ENCODE data around the gene SLC6A17.
A peak's percentile ranks its signal among the peaks of the same experiment; 100 is the strongest.

SLC6A17 gene

GRCh38 chr1:110150330-110151174 is at the start of gene SLC6A17:
Gene SLC6A17 (plus strand): TSS chr1:110150494. CDS start chr1:110166930, 16,436 bp downstream.
- no peak for DNase-seq (ENCODE audit: low read depth in 3 of 3)

GRCh38 chr1:110102081-110102480 is 48.2 kb upstream of the SLC6A17 start:
- no peak for DNase-seq (ENCODE audit: low read depth in 3 of 3)

DNA sequence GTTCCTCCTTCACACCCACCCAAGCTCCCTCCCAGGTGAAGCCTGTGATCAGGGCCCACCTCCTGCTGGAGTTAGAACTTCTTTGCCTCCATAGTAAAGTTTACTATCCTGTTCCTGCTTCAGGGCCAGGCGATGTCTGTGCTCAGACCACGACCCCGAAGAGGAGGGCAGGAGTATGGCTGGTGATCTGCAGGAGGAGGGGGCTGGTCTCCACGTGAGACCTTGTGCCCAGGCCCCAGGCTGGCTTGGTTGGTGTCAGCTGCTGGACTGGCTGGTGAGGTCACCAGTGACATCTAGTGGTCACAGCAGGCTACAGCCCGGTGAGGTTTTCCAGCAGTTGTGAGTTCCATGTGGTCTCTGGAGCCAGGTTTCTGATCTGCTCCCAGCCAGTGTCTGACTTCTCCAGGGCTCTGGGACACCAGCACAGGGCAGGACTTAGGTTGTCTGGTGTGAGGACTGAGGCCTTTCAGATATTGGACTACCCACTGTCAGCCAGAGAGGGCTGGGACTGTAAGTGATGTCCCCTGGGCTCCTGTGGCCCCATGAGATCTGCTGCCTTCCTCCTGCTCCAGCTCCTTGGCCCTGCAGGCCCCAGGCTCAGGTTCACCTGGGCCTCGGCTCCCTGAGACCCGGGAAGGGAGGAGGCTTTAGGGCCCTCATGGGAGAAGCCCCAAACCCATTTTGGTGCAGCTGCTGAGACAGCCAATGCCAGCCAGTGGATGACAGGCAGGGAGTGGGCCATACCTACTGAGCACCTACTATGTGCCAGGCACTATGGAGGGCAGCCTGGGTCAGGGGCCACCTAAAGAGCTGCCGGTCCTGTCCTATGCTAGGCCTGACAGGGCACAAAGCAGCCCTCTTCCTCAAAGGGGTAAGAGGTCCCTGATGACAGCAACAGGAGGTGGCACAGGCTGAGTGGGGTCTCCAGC is 44.0 kb upstream of the SLC6A17 start:
- peak; percentile 25 to 35 (median 33) for DNase-seq (ENCODE audit: low read depth in 3 of 3)

DNA sequence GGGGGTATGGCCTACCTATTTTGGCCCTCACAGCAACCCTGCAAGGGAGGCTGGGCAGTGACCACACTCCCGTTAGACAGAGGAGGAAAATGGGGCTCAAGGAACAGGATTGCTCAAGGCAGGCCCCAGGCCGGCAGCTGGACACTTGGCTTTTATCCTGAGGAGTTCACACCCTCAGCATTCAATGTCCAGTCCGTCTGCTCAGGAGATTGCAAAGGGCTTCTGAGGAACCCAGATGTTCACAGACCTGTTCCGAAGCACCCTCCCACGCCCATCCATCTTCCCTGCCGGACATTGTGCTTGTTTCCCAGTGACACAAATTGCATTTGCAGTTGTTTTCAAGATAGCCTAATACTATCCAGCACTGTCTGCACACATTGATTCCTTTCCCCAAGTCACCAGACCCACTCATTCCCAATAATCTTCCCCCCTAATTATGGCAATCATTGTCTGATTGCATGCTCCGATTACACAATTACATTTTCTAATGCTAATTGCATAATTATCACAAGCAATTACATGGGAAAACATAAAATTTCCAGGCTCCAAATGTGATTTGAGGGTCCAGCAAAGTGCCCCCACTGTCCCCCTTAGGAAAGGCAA is 42.3 kb upstream of the SLC6A17 start:
- no peak for DNase-seq (ENCODE audit: low read depth in 3 of 3)

GRCh38 chr1:110111081-110111480 is 39.2 kb upstream of the SLC6A17 start:
- DNase-seq (ENCODE audit: low read depth in 3 of 3), result no peak

DNA sequence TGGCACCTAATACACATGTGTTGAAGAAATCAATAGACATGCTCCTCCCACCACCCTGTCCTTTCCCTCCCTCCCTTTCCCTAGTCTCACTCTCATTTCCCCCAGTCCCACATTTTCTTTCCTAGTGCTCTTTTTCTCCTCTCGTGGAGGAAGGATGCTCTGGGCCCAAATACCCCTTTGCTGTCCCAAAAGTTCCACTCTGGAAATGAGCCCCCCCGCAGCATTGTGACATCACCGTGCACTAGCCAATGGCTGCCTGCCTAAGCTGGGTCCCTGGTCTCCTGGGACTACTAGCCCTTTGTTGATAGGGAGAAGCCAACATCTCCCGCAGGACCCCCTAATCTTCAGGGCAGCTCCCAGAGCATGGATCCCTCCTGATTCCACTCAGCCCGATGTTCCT is 38.2 kb upstream of the SLC6A17 start, which contains the start of gene UBL4B:
Gene UBL4B (plus strand): TSS at position 301 of the 400 bp plus-strand sequence. CDS start 92 bp downstream, at position 393.
- DNase-seq (ENCODE audit: low read depth in 3 of 3), result no peak

GRCh38 chr1:110112656-110113055 is 37.6 kb upstream of the SLC6A17 start:
- no peak for DNase-seq (ENCODE audit: low read depth in 3 of 3)

DNA sequence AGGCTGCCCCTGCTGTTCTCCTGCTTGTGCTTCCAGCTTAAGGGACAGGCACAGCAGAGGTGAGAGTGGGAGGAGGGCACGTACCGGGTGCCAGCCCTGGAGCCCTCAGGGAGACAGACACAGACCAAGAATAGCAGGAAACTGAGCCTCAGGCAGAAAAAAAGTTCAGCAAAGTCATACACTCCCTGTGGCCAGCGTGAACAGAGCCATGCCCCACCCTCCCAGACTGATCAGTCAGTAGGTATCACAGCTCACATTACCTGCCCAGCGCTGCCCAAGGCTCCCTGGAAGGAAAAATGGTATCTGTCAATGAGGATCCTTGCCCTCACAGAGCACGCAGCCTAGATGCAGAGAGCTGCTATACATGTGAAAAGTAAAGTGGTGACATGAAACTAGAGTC is 36.7 kb upstream of the SLC6A17 start:
- DNase-seq (ENCODE audit: low read depth in 3 of 3), result no peak

DNA sequence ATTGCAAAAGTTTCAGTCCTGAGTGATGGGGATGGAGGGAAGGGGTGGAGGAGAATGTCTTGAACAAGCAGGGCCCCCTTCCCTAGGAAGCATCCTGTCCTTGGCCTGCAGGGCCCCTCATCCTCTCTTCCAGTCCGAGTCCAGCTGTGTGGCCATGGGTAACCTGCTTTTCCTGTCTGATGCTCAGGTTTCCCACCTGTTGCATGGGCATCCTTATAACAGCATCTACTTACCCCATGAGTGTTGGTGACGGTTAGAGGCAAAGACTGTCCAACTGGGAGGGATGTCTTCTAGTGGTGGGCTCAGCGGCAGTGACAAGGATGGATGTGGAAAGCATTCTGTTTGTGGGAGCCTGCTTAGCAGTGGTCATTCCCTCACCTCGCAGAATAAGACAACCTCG is 36.1 kb upstream of the SLC6A17 start:
- no peak for DNase-seq (ENCODE audit: low read depth in 3 of 3)

DNA sequence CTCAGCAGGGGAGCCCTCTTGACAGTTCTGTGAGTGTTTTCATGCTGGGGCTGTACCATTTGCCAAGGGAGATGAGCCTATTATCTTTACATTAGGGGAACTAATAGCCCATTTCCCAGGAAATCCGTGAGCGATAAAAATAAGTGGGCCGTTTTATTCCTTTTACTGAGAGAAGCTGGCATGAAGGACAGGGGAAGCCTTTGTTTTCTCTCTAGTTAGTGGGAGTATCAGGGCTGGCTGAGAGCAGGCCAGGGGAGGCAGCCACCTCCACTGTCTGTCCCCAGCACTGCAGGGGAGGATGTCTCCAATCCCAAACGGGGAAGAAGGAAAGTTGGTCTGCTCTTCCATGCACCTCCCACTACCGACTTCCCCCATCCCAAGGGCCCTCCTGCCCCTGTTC is 35.5 kb upstream of the SLC6A17 start:
- no peak for DNase-seq (ENCODE audit: low read depth in 3 of 3)

GRCh38 chr1:110118636-110119396 is 31.5 kb upstream of the SLC6A17 start:
- DNase-seq (ENCODE audit: low read depth in 3 of 3), result no peak

- DNase-seq (ENCODE audit: low read depth in 3 of 3), result no peak
Observed at GRCh38 chr1:110119843-110120242, 30.5 kb upstream of the SLC6A17 start.

- no peak for DNase-seq (ENCODE audit: low read depth in 3 of 3)
Observed at GRCh38 chr1:110120960-110121561, 29.2 kb upstream of the SLC6A17 start.

DNA sequence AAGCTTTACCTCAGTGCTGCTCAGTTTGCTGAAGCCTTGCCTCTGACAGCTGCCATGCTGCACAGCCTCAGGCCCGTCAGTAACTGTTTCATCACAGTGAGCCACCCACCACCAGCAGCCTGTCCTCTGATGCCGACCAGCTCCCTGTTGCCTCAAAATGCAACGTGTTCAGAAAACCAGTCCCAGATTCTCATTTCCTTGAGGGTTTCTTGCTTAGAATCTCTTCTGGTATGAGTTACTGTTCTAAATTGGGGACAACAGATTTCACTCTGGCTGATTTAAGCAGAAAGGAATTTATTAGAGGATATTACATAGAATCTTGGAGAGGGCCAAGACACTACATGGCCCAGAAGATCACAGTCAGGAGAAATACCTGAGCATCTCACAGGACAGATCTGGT is 27.1 kb upstream of the SLC6A17 start:
- DNase-seq (ENCODE audit: low read depth in 3 of 3), result no peak

DNA sequence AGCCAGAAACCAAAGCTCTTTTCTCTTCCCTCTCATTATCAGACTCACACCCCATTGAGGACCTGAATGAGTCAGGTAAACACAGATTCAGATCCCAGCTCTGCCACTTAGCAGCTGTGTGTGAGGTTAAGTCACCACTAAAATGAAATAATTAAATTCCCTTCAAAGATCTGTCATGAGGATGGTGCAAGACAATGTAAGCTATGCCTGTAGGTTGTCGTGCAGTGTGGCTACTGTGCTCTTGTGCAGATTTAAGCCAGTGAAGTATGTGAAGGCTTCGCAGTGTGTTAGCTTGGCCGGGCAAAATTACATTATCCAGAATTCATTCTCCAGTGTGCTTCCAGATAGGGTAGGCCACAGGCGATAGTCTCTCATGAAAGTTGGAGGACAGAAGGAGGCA is 24.5 kb upstream of the SLC6A17 start:
- no peak for DNase-seq (ENCODE audit: low read depth in 3 of 3)

DNA sequence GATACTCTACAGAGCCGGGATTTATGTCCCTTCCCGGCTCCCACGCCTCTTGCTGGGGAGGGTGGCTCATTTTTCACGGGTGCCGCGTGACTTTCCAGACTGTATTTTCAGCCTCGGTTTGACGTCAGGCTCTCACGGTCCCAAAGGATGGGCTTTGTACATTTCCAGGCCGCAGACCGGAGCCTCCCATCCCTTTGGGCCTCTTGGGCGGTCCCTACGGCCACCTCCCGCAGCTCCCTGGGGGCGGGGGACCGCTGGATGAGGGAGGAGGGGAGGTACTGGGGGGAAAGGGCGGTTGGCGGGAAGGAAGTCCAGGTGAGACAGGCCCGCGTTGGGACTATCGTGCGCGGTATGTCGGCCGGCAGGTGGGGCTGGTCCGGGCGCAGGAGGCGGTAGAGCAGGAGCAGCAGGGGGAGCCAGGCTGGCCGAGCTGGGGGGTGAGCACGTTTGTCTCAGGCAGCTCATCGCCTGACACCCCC is 20.1 kb upstream of the SLC6A17 start:
- DNase-seq (ENCODE audit: low read depth in 3 of 3), result no peak

GRCh38 chr1:110130989-110131388 is 19.3 kb upstream of the SLC6A17 start:
- no peak for DNase-seq (ENCODE audit: low read depth in 3 of 3)

- DNase-seq (ENCODE audit: low read depth in 3 of 3), result no peak
Observed at GRCh38 chr1:110132682-110133081, 17.6 kb upstream of the SLC6A17 start.

DNA sequence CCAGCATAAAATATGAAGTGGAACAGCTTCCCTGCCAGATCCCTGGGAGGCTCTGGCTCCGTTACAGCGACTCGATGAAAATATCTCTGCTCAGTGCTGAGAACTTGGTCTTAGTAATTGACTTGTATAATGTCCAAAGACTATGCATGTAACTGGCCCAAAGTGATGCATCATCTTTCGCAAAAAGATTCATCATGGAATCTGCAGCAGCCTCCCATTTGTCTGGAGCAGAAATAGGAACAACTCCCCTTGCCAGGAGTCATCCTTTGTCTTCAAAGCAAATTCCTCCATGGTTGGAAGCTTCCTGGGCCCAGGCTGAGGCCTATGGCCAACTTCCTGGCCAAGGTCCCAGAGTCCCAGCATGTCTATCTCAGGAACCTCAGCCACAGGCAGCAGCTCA is 16.9 kb upstream of the SLC6A17 start:
- DNase-seq (ENCODE audit: low read depth in 3 of 3), result no peak

GRCh38 chr1:110134050-110134595 is 16.2 kb upstream of the SLC6A17 start:
- no peak for DNase-seq (ENCODE audit: low read depth in 3 of 3)

- DNase-seq (ENCODE audit: low read depth in 3 of 3), result no peak
Observed at GRCh38 chr1:110135246-110135645, 15.0 kb upstream of the SLC6A17 start.
